Measurements from ENCODE around the gene MGAT5.
A peak's percentile ranks its signal among the peaks of the same experiment; 100 is the strongest.
"Not testable (repeated sequence)": the region's sequence is repeated elsewhere in the genome, so short reads cannot be mapped to it uniquely, and the experiment has no call there.

Gene MGAT5

GRCh38 chr2:134280231-134280630 lies 26.4 kb downstream of the MGAT5 start:
- no peak for DNase-seq

GRCh38 chr2:134280726-134281125 lies 26.9 kb downstream of the MGAT5 start:
- no peak for DNase-seq

GRCh38 chr2:134281815-134282419 lies 28.0 kb downstream of the MGAT5 start:
- peak; percentile 31 for DNase-seq

- no peak for DNase-seq
Observed at GRCh38 chr2:134282629-134283400, 28.9 kb downstream of the MGAT5 start.

- no peak for DNase-seq
Observed at GRCh38 chr2:134283661-134284060, 29.8 kb downstream of the MGAT5 start.

GRCh38 chr2:134284119-134284670 lies 30.3 kb downstream of the MGAT5 start:
- no peak for DNase-seq

GRCh38 chr2:134287323-134287722 lies 33.5 kb downstream of the MGAT5 start:
- DNase-seq, result no peak

- no peak for DNase-seq
Observed at GRCh38 chr2:134288814-134289213, 34.9 kb downstream of the MGAT5 start.

GRCh38 chr2:134289225-134289624 lies 35.4 kb downstream of the MGAT5 start:
- DNase-seq, result no peak

GRCh38 chr2:134290358-134290757 lies 36.5 kb downstream of the MGAT5 start:
- DNase-seq, result no peak

GRCh38 chr2:134292514-134292913 lies 38.6 kb downstream of the MGAT5 start:
- DNase-seq, result no peak

GRCh38 chr2:134293719-134294537 lies 40.1 kb downstream of the MGAT5 start:
- DNase-seq, result no peak

- not testable (repeated sequence) for DNase-seq
Observed at GRCh38 chr2:134294598-134294997, 40.7 kb downstream of the MGAT5 start.

GRCh38 chr2:134295441-134295840 lies 41.6 kb downstream of the MGAT5 start:
- DNase-seq, result no peak

GRCh38 chr2:134296301-134296700 lies 42.4 kb downstream of the MGAT5 start:
- DNase-seq, result no peak

- no peak for DNase-seq
Observed at GRCh38 chr2:134299334-134299733, 45.5 kb downstream of the MGAT5 start.

- DNase-seq, result no peak
Observed at GRCh38 chr2:134300585-134300984, 46.7 kb downstream of the MGAT5 start.

GRCh38 chr2:134301099-134301927 lies 47.4 kb downstream of the MGAT5 start:
- no peak for DNase-seq

- no peak for DNase-seq
Observed at GRCh38 chr2:134301928-134302260, 48.0 kb downstream of the MGAT5 start.

- no peak for DNase-seq
Observed at GRCh38 chr2:134304394-134305108, 50.7 kb downstream of the MGAT5 start.

GRCh38 chr2:134305109-134305491 lies 51.2 kb downstream of the MGAT5 start:
- DNase-seq, result no peak

GRCh38 chr2:134306521-134306920 lies 52.6 kb downstream of the MGAT5 start:
- DNase-seq, result no peak
